ENCODE data around the gene ELMOD2. TPM values are rescaled to one million over a fixed set of nuclear protein-coding genes. Genes with fewer than 3 reads are reported as not detected.

ELMOD2 gene
- total and polyA plus RNA-seq, 2 of the 4 experiments (the other 2 are of a cell fraction), result 7.3 to 10.6 TPM

DNA sequence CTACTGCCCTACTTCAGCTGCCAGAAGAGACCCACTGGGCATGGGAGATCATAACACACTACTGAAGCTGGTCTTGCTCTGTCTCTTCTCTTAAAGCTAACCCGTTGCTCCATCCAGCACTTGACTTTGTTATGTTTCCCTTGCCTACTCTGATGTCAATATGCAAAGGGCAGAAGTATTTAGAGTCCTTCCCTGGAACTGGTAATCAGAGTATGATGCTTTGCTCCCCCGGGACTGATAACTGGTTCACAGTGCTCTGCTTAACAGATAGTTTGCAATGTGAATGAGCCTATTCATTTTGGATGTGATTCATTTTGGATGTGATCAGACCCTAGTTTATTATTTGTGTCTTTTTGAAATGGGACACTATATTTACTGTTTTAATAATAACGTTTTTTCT, 57.1 kb downstream of the ELMOD2 start:
- Histone ChIP-seq H3K9me3 (ENCODE audit: control insufficient read depth, insufficient read depth, low read length) (no peaks in the 10 kb centered on the region), H3K23ac (ENCODE audit: low read depth, low read length) (no peak overlapping the region), H3K18ac (ENCODE audit: low read depth, low read length) (no peak overlapping the region), H2AK5ac (ENCODE audit: low read depth, low read length) (no peak overlapping the region), H3K27ac (ENCODE audit: insufficient read depth, low read length) (no peak overlapping the region), H4K5ac (ENCODE audit: low read depth, low read length) (no peak overlapping the region), H3K14ac (replicated peaks; ENCODE audit: low read depth, low read length) (no peak overlapping the region), H3K4ac (ENCODE audit: low read depth, low read length) (no peak overlapping the region), H3K9ac (ENCODE audit: low read depth, low read length) (no peak overlapping the region), H2BK15ac (ENCODE audit: low read depth, low read length) (no peak overlapping the region), H3K36me3 (ENCODE audit: control insufficient read depth, insufficient read depth, low read length) (no peaks in the 10 kb centered on the region), H2BK20ac (ENCODE audit: low read depth, low read length) (no peak overlapping the region), H4K8ac (ENCODE audit: low read depth in 2 of 2, low read length in 2 of 2) (no peak overlapping the region), H3K79me1 (ENCODE audit: low read depth in 1 of 2, low read length in 2 of 2) (no peaks in the 10 kb centered on the region), H3K27me3 (ENCODE audit: control insufficient read depth, insufficient read depth, low read length) (peaks cover 48% of the 10 kb centered on the region), H2AFZ (replicated peaks; ENCODE audit: low read length, poor library complexity) (no peak overlapping the region), H3K4me2 (ENCODE audit: low read depth, low read length) (no peak overlapping the region), H2BK5ac (ENCODE audit: low read depth, low read length, poor library complexity, severe bottlenecking) (no peak overlapping the region), H3K9me1 (ENCODE audit: insufficient read depth, low read length) (no peaks in the 10 kb centered on the region), H4K20me1 (ENCODE audit: insufficient read depth, low read length) (no peaks in the 10 kb centered on the region), H2AK9ac (replicated peaks; ENCODE audit: low read depth, low read length, poor library complexity) (no peak overlapping the region), H4K91ac (ENCODE audit: insufficient read depth, low read depth, low read length) (no peak overlapping the region), H3K56ac (ENCODE audit: extremely low read depth, insufficient read depth, low read length) (no peak overlapping the region), H3K4me1 (ENCODE audit: control insufficient read depth, insufficient read depth, low read length) (no peaks in the 10 kb centered on the region), H2BK120ac (ENCODE audit: low read depth, low read length) (no peak overlapping the region), H3K4me3 (ENCODE audit: insufficient read depth, low read depth, low read length) (no peak overlapping the region)
- CTCF ChIA-PET, result interaction anchor here (1.2 kb wide), 1 partner anchor 221 kb away, joined by 3 read pairs; no protein-coding TSS in a partner anchor
- no CpG with 5 or more reads among the region's 3 CpGs for WGBS, 2 experiments (ENCODE audit: extremely low coverage in 2 of 2, insufficient read length in 1 of 2)
- no TSS peak for BruUV-seq (replicated peaks)
- no peak for TF ChIP-seq RFX5 (IDR thresholded peaks at IDR 0.05; ENCODE audit: low read depth, low read length)
- no peak for TF ChIP-seq NFE2L2 (IDR thresholded peaks at IDR 0.05; ENCODE audit: low read depth, low read length)
- no peak for TF ChIP-seq POLR2A (IDR thresholded peaks at IDR 0.05; ENCODE audit: low read depth, low read length)
- no peak for TF ChIP-seq FOS (IDR thresholded peaks at IDR 0.05; ENCODE audit: low read depth, low read length)
- TF ChIP-seq MAZ (IDR thresholded peaks at IDR 0.05; ENCODE audit: borderline replicate concordance, low read depth, low read length), result no peak
- dilution Hi-C loops (cut with HindIII; ENCODE audit: low sequenced_read_pairs, unreplicated experiment), result no loop called here
- ATAC-seq (ENCODE audit: low read depth) (no peak), DNase-seq (no peak)
- POLR2A ChIA-PET (ENCODE audit: unreplicated experiment), result no interaction called here
- in situ Hi-C loops (cut with MboI; ENCODE audit: low sequenced_read_pairs), result no loop called here
- intact Hi-C loops (cut with micrococcal nuclease), result no loop called here
